GM10266 (cell line): ENCODE results near the gene CCDC73.
"Not testable (repeated sequence)": the region's sequence is repeated elsewhere in the genome, so short reads cannot be mapped to it uniquely, and the experiment has no call there.

Source experiments
- DNase-seq: peaks from one replicate; pipeline ENCODE4 v3.0.0; 2012; ENCODE audit errors: extremely low spot score
- TF ChIP-seq, protein P1 (sequence below): IDR thresholded peaks from 2 replicates; pipeline ENCODE4 v1.5.1; 2012; ENCODE audit warnings: mild to moderate bottlenecking, low read depth; ENCODE audit not compliant: control insufficient read depth, insufficient read depth; ENCODE audit errors: missing control alignments

Gene CCDC73

DNA sequence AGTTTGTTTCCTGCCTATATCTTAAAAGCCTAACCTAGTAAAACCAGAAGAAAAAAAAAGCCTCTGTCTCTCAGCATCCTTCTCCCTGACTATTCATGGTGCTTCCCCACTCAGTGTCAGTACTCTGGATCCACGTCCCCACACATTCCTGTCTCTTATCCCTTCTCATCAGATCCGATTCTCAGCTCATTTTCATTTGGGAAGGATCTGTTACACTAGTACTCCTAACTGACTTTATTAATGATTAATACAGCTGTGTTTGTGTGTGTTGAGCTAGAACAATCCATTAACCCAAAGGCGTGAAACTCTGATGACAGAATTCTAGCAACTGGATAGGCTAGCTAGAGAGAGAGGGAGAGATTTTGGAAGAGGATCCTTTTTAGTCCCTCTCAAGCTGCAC, 36.8 kb upstream of the CCDC73 start:
- TF ChIP-seq, protein P1, sequence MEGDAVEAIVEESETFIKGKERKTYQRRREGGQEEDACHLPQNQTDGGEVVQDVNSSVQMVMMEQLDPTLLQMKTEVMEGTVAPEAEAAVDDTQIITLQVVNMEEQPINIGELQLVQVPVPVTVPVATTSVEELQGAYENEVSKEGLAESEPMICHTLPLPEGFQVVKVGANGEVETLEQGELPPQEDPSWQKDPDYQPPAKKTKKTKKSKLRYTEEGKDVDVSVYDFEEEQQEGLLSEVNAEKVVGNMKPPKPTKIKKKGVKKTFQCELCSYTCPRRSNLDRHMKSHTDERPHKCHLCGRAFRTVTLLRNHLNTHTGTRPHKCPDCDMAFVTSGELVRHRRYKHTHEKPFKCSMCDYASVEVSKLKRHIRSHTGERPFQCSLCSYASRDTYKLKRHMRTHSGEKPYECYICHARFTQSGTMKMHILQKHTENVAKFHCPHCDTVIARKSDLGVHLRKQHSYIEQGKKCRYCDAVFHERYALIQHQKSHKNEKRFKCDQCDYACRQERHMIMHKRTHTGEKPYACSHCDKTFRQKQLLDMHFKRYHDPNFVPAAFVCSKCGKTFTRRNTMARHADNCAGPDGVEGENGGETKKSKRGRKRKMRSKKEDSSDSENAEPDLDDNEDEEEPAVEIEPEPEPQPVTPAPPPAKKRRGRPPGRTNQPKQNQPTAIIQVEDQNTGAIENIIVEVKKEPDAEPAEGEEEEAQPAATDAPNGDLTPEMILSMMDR, result no peak
- no peak for DNase-seq

DNA sequence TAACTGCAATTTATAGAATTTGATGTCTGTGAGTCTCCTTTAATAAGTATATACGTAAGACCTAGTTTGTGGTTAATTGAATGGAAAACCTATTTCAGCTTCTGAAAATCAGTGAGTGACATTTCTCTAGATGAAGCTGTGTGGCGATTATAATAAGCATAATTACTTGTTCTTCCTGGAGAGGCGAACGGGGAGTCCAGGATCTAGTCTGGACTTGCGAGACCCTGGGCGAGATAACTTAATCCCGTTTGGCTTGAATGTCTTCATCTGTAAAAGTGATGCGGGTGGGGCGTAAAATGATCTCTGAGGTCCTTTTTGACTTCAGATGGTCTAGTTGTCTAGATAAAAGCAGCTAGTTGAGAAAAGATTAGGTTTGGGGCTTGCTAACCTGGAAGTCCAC, 36.3 kb upstream of the CCDC73 start:
- TF ChIP-seq, protein P1, result no peak

DNA sequence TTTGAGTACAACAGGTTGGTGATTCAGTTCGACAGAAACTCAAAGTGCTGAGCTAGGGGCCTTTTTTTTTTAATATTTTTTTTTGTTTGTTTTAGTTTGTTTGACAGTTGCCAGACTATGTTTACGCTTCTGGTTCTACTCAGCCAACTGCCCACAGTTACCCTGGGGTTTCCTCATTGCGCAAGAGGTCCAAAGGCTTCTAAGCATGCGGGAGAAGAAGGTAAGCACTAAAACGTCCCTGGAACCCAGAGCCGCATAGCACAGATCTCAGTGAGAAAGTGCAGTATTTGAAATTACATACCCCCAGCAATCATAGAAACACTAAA, 35.9 kb upstream of the CCDC73 start:
- DNase-seq, result peak; percentile 38
- TF ChIP-seq, protein P1, result no peak

More for the DNA sequence above, 36.3 kb upstream of the CCDC73 start:
- DNase-seq, result no peak

DNA sequence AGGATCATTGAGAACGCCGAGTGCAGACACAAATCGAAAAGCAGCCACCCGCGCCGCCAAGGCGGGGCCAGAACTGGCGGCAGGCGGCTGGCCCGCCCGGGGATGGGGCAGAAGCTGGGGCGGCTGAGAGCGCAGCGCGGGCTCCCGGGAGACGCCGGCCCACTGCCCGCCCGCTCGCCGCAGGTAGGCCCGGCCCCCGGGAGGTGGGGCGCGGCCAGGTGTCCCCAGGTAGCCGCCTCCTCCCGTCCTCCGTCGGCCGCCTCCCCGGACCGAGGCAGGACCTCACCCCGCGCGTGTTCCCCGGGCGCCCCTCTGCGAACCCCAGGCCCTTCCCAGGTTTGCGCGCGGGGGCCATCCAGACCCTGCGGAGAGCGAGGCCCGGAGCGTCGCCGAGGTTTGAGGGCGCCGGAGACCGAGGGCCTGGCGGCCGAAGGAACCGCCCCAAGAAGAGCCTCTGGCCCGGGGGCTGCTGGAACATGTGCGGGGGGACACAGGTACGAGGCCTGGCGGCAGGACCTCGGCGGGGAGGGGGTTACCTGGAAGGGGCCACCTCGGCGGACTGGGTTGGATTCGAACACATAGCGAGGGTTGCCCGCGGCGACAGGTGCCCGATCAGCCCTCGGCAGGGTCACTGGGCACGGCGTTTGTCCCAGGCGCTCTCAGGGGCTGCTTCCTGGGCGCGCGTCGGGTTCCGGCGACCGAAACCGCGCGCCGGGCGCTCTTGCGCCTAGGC, 35.4 kb upstream of the CCDC73 start, which contains the start of gene PRRG4:
TSS of gene PRRG4 (plus strand) at position 248 of the 733 bp plus-strand sequence. CDS start 603 bp downstream, outside the sequence.
- TF ChIP-seq, protein P1, result no peak
- peak; percentile 83 for DNase-seq

DNA sequence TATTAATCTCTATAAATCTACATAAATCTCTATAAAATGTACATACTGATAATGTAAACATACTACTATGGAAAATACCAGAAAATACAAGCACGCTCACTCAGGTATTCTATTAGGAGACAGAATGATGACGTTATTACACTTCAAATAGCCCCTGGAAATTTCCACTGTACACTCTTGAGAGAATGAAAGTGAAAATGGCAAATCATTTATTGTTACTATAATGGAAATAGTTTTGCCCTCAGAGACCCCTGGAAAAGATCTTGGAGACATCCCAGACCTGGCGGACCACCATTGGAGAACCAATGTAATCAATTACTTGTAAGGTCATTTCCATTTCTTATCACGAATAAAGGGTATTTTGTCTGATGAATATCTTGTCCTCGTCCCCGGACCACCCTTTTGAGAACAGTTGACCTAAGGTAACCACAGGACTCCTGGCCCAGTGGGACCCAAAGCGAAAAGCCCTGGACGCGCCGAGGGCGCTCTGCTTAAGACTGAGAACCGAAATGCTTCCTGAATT, 34.8 kb upstream of the CCDC73 start:
- DNase-seq, result peak; percentile 66
- TF ChIP-seq, protein P1, result no peak

DNA sequence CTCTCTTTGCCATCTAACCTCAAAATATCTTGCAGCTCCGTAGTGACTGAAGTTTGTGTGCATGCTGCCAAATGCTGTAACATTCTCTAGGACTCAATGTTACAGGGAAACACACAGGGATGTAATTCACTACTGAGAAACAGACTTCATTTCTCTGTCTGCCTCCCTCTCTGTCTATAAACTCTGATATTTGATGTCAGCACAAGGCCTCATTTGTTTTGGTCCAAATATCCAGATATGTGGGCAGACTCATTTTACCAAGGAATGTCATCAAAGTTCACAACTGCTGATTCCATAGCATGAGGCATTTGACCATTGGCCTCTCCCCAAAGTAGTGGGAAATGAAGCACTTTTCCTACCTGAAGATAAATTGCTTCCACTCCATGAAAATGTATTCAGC, 32.8 kb upstream of the CCDC73 start:
- DNase-seq, result no peak
- TF ChIP-seq, protein P1, result no peak

DNA sequence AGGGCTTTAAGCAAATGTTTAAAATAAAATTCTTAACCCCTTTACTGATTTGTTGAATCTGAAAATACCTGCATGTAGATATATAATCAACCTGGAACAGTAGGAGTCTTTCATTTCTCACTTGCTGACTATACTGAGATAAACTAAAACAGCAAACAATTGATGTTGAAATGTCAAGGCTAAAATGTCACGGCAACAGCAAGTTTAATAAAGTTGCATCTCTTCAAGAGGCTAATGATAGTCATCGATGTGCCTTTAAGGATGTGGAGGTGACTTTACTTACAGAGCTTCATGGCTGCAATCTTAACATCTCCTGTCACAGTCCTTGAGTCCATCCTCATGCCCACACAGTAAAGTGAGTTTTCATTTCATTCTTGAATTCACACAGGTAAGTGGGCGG, 31.7 kb upstream of the CCDC73 start:
- TF ChIP-seq, protein P1, result no peak

DNA sequence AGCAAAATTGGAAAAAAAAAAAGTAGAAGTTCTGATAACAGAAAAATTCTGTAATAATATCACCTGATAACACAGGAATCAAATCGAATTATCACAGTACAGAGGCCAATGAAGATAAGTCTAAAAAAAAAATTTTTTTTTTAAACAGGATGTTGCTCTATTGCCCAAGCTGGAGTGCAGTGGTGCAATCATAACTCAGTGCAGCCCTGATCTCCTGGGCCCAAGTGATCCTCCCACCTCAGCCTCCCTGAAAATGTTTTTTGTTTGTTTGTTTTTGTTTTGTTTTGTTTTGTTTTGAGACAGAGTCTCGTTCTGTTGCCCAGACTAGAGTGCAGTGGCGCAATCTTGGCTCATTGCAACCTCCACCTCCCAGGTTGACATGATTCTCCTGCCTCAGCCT, 29.2 kb upstream of the CCDC73 start:
- not testable (repeated sequence) for DNase-seq

More for the DNA sequence above, 31.7 kb upstream of the CCDC73 start:
- no peak for DNase-seq
